Sciatic nerve (tissue), 2 donors: Measurements from ENCODE around the gene DYRK4. TPM values are rescaled to one million over a fixed set of nuclear protein-coding genes. Genes with fewer than 3 reads are reported as not detected.
"Not testable (repeated sequence)": the region's sequence is repeated elsewhere in the genome, so short reads cannot be mapped to it uniquely, and the experiment has no call there.

ENCODE experiments used
- ATAC-seq: fragments of 200-7000 bp; cut with Tn5 transposase; one replicate; pipeline ENCODE4 v1.9.1; 2020; ENCODE audit warnings: mild to moderate bottlenecking, moderate library complexity
- DNase-seq: peaks from one replicate; pipeline ENCODE4 v3.0.0-alpha.2; 2020; ENCODE audit warnings: low spot score
- intact Hi-C: fragments of 100-400 bp; cut with DNase I; formaldehyde crosslinking; loops from one replicate; pipeline ENCODE4 v1.14.2; 2022
- total RNA-seq: library from RNA; stranded (reverse); fragmentation: NEBNext Ultra II Directional; extraction: Animal tissue kit (Norgen Biotek cat#: 25700); gene quantifications from one replicate; pipeline ENCODE4 v1.2.1, GENCODE V29; 2021
- donor health status: DM: no; HTN: no; CAD: no.
- donor health status: DM: no; HTN: no; CAD: no.

The DYRK4 gene, protein sequence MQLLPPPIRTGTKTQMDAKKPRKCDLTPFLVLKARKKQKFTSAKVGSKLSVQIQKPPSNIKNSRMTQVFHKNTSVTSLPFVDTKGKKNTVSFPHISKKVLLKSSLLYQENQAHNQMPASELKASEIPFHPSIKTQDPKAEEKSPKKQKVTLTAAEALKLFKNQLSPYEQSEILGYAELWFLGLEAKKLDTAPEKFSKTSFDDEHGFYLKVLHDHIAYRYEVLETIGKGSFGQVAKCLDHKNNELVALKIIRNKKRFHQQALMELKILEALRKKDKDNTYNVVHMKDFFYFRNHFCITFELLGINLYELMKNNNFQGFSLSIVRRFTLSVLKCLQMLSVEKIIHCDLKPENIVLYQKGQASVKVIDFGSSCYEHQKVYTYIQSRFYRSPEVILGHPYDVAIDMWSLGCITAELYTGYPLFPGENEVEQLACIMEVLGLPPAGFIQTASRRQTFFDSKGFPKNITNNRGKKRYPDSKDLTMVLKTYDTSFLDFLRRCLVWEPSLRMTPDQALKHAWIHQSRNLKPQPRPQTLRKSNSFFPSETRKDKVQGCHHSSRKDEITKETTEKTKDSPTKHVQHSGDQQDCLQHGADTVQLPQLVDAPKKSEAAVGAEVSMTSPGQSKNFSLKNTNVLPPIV
- total RNA-seq, result 24.8 TPM

DNA sequence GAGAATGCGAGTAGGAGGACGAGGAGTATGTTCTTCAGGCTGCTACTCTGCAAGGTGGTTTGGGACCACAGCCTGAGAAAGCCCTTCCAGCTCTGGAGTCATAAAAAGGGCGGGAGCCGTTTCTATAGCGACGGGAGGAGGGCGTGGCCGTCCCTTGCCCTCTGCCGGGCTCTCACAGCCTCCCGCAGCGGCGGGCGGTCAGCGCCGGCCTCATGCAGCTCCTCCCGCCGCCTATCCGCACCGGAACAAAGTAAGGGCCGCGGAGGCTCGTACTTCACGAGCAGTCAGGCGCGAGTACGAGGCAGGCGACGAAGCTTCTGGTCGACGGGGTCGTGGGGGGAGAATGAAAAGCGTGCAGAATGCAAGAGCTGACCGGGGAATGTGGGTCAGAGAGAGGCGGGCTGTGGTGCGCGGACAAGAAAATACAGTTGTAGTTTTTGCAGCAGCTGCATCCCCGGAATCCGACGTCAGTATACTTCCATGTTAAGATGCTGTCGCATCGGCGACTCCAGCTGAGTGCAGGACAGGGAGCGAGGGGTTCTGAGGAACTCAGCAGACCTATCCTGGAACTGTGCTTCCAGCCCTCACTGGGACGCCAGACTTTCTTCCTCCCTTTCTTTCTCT, at the start of gene DYRK4:
Gene DYRK4 (plus strand): TSS at position 175 of the 624 bp plus-strand sequence. CDS start 38 bp downstream, at position 213.
- ATAC-seq (peak; percentile 98), DNase-seq (peak; percentile 91)
- intact Hi-C loops, result no loop called here

DNA sequence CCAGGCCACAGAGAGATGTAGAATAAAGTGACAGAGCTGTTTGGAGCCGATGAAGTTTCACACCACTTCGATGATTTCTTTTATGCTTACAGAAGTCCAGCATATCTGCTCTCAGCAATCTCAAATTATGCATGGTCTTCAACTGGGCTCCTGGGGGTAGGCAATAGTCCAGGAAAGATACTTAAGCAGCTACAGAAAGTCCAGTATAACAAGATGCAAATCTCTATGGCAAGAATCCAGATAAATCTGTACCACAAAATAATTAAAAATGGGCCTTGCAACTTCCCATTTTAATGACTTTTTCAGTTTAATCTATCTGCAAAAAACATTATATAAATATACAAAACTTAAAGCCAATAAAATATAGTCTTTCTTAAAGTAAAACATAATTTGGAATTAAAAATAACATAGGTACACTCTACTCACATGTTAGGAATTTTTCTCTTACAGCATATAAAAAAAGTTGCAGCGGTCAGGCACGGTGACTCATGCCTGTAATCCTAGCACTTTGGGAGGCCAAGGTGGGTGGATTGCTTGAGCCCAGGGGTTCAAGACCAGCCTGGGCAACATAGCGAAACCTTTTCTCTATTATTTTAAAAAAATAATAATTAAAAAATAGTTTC, 43.8 kb upstream of the DYRK4 start:
- no peak for DNase-seq
- intact Hi-C loops, result no loop called here
- ATAC-seq, result no peak

DNA sequence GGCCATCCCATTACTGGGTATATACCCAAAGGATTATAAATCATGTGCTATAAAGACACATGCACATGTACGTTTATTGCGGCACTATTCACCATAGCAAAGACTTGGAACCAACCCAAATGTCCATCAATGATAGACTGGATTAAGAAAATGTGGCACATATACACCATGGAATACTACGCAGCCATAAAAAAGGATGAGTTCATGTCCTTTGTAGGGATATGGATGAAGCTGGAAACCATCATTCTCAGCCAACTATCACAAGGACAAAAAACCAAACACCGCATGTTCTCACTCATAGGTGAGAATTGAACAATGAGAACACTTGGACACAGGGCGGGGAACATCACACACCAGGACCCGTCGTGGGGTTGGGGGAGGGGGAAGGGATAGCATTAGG, 38.6 kb upstream of the DYRK4 start:
- ATAC-seq, intact Hi-C loops, DNase-seq: not testable (repeated sequence)

DNA sequence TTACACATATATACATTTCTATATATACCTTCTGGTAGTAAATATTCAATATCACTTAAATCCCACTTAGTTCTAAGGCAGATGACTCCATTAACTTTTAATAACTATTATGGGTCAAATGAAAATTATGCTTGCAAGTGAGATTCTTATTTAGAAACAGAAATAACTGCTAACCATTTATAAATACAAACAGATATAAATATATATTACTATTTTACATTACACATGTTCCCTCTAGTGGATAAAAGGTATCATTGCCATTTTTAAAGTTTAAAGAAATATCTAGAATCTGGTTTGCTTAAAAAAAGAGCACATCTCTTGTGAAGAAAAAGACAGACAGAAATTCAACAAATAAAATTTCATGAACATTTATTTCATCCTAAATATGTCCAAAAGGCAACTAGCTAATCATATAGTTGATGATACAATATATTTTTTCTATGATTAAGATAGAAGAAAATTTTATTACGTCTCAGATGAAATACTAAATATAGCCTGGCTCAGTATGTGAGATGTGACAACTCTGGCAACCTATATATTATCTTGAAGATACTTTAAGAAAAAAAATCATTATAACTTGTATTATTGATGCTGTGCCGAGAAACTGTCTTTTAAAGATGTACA, 35.0 kb upstream of the DYRK4 start:
- ATAC-seq (no peak), DNase-seq (no peak)
- intact Hi-C loops, result no loop called here

DNA sequence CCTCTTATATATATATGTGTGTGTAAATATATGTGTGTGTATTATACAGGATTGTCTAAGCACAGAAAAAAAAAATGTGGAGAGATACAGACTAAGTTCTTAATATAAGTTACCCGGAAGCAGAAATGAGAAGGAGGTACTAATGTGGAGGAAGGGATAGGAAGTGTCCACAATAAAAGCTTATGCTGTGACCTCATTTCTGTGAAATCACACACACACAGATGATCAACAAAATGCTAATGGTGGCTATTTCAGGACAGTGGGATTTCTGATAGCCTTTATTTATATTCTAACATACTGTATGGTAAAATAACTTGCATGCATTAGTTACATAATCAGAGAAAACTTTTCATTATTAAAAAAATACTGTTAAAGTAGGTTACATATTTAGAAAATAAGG, 31.8 kb upstream of the DYRK4 start:
- intact Hi-C loops, result no loop called here
- DNase-seq (no peak), ATAC-seq (no peak)

DNA sequence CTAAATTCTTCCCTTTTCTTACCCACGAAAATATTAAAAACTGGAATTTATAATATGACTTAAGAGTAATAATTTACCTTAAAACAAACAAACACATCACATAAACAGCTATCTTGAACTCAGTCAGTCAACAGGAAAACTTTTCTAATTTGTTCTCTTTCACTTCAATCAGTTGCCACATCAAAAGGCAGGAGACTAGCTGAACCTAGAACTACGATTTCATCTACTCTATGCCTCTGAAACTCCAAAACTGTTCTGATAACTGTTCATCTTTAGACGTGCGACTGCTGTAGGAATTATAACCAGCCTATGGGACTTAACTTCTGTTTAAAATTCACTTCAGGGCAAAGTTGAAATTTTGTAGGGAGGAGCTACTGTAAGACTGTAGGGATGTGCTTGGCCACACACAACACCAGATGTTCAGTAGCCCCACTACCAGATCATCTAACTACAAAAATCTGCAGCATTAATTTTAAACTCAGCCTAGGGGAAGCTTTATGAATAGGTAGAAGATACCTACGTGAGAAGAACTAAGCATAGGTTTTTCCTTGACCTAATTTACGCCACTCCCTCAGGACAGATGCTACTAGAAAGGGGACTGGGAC, 30.9 kb upstream of the DYRK4 start:
- no peak for DNase-seq
- intact Hi-C loops, result no loop called here
- ATAC-seq, result no peak

DNA sequence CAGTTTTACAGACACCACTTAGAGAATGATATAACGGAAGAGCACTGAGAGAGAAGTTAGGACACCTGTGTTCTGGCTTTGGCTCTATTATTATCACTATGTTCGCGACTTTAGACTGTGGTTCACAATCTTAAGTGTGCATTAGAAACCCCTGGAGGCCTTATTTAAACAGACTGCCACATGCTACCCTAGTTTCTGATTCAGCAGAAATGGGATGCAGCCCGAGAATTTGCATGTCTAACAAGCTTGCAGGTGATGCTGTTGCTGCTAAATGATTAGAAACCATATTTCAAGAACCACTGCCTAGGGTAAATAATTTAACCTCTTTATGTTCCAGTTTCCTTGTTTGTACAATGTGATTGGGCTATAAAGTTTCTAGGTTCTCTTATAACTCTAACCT, 26.9 kb upstream of the DYRK4 start:
- no peak for DNase-seq
- no peak for ATAC-seq
- intact Hi-C loops, result no loop called here

DNA sequence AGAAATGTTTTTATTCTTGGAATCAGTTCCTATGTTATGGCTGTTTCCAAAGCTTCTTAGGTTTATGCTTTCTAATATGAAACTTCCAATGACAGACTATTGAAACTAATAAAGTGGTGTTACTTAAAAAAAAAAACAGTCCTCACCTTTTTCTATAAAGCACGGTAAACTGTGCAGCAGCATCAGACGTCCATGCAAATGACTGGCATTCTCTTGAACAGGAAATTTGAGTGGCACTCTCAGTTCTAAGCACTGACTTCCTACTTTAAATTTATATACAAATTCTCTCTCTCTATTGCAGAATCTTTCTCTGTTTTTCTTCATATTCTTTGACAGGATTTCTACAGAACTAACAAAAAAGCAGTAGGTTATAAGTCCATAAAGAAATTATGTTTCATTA, 26.1 kb upstream of the DYRK4 start:
- intact Hi-C loops, result no loop called here
- ATAC-seq, result no peak

DNA sequence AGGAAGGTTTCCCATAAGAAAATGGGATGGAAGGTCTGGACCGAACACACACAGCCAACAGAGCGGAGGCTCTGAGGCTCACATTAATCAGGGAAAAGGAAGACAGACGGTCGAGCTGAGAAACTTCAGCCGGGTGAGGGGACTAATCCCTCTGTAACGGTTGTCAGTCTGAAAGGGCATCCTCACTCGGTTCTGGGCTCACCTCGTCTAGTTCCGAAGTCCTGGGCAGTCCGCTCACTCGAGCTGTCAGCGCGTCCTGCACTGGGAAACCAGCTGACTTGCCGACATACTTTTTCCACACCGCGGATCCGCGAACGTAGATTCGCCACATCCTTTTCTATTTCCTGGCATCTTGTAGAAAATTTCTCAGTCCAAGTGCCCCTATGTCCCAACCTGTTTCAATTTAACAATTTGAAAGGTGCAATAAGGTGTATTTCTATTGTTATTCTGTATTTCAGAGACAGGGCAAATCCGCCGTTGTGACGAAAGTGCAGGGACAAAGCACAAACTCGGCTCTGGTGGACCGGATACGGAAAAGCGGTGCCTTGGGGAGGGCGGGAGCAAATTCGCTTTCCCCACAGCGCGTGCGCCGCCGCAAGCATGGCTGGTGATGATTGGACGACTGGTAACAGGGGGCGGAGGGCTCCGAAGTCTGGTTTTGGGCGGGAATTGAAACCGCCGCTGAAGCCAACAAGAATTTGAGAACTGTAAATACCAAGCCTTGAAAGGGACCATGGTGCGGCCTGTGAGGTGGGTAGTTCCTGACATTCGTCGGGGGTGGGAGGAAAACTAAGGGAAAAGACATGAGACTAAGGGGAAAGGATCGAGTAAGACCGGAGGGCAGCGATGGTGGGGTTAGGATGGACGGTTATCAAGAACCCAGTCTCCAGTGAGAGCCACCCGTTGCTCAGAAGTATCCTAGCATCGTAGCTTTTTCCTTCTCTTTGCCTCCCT, 23.5 kb upstream of the DYRK4 start, which contains the start of gene RAD51AP1:
Gene RAD51AP1 (plus strand): TSS at position 684 of the 954 bp plus-strand sequence. CDS start 50 bp downstream, at position 734.
- ATAC-seq, result peak; percentile 100
- DNase-seq, result peak; percentile 96
- intact Hi-C loops, result no loop called here

More for the DNA sequence above, 26.1 kb upstream of the DYRK4 start:
- DNase-seq, result no peak

DNA sequence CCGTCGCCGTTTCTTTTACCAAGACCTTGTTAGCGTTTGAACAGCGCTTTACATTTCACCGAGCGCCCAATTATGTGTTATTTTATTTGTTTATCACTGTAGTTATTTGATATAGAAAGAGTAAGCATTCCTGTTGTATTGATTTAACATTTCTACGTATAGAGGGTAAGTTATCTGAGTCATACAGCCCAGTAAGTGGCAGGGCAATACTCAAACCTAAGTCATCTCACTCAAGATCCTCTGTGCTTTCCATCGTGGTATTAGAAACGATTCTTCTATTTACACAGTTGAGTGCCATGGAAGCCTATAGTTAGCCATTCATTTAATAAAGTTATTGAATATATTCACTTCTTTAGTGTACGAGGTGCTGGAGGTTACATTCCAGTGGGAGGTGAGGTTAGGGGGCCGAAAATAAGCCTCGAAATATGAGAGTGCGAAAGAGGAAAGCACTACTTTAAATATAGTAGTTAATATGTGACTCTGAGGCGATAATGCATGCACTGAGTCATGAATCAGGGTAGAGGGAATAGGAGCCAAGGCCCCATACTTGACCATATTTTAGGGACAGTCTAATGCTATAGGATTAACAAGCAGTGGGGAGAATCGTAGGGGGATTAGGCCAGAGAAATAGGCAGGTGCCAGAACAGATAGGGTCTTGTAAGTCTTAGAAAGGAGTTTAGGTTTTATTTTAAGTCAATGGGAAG, 22.7 kb upstream of the DYRK4 start:
- intact Hi-C loops, result no loop called here
- no peak for DNase-seq
- no peak for ATAC-seq

DNA sequence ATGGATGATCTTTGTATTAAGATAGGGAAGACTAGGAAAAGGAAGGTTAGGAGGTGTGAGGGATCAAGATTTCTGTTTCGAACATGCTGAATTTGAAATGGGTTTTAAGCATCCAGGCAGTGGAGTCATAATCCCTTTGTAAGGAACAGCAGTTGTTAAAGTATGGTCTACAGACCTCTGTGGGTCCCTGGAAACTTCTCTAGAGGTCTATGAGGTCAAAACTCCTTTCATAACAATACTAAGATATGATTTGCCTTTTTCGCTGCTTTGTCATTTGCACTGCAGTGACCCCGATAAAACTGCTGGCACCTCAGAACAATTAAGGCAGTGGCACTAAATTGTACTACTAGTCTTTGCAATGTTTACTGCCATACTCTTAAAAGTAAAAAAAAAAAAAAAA, 21.8 kb upstream of the DYRK4 start:
- intact Hi-C loops, result no loop called here
- DNase-seq (no peak), ATAC-seq (no peak)

DNA sequence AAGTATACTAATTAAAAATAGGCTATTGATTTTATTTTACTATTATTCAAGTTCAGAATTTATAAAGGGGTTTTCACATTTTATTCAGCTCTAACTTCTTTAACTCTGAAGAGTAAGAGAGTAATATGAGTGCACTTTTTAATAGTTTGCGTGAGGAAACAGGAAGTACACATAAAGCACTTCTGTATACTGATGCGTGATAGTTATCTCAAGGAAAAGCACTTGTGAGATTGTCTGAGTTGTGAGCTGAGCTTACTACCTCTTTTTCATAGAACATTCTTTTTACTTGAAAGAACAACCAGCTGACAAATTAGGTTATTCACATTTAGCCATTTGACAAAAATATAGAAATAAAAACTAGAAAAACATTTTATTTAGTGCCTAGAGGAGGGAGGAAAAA, 21.4 kb upstream of the DYRK4 start:
- no peak for ATAC-seq
- no peak for DNase-seq
- intact Hi-C loops, result no loop called here

DNA sequence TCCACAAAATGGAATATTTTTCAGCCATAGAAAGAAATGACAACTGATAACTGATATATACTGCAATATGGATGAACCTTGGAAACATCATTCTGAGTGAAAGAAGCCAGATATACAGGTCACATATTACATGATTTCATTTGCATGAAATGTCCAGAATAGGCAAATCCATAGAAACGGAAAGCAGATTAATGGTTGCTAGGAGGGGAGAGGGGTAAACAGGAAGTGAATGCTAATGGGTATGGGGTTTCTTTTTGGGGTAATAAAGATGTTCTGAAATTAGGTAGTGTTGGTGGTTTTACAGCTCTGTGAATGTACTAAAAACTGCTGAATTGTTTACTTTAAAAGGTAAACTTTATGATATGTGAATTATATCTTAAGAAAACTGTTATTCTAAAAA, 16.8 kb upstream of the DYRK4 start:
- ATAC-seq, result no peak
- DNase-seq, result no peak
- intact Hi-C loops, result no loop called here

DNA sequence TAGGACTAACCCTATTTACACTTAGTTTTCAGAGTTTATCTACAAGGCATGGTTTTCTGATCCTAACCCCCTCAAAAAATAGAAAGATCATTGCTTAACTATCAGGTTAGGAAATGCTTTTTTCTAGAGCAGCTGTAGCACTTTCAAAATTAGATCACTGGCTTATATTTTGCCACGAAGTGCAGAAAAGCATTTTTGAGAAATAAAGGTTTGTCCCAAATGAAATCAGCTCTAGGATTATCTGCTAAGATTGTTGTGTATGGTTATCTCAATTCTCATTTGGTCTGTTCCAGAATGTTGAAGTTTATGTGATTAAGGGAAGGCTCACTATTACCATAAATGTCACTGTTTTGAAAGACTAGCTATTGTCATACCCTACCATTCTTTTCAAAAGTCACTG, 9.8 kb upstream of the DYRK4 start:
- intact Hi-C loops, result no loop called here
- ATAC-seq, result no peak
- DNase-seq, result no peak

DNA sequence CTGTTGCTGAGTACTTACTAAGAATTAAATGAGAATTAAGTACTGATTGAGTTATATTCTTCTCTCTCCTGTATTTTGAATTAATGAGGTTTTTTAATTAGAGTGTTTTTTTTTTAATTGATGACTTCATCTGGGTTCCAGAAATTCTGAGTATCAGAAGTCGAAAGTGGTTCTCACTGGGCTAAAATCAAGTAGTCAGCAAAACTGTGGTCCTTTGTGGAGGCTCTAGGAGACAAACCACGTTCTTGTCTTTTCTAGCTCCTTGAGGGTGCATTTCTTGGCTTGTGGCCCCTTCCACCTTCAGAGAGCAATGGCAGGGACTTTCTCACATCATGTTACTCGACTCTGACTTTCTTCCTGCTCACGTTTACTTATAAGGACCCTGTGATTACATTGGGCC, 8.1 kb upstream of the DYRK4 start:
- ATAC-seq (no peak), DNase-seq (no peak)
- intact Hi-C loops, result no loop called here

DNA sequence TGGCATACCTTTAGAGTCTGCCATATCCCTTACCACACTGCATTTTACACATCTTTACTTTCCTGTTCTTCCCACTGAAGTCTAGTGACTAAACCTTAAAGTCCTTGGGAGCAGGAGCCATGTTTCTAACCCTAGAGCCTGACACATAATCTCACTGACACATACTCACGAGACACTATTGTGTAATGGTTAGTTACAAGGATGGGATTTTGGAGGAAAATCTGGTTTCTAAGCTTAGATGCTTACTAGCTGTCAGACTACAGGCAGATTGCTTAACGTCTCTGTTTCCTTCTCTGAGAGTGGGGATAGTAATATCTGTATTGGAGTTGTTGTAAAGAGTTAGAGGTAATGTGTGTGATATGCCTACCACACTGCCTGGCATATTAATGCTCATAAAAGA, 6.2 kb upstream of the DYRK4 start:
- ATAC-seq, result no peak
- intact Hi-C loops, result no loop called here
- DNase-seq, result no peak
